PC-3 (cell line): ENCODE measurements around the gene DNAJC6. TPM values are rescaled to one million over a fixed set of nuclear protein-coding genes. Genes with fewer than 3 reads are reported as not detected.

Experiments
- ATAC-seq: fragments of 200-7000 bp; cut with Tn5 transposase; 2 replicates; pipeline ENCODE4 v1.9.1; 2020; ENCODE audit warnings: mild to moderate bottlenecking, moderate library complexity
- BruUV-seq: library from RNA; stranded (reverse); fragments of 400-500 nt; replicated peaks from 2 replicates; lab custom pipeline; 2021; lab: Mats Ljungman, UMichigan
- CTCF ChIA-PET: fragments of 300-600 bp; sonication (Branson Sonifier 250); formaldehyde crosslinking; loops from one replicate; lab custom pipeline; 2022; ENCODE audit warnings: antibody characterized with exemption; lab: Charles Lee
- POLR2A ChIA-PET: fragments of 300-600 bp; sonication (Branson Sonifier 250); formaldehyde crosslinking; loops from one replicate; lab custom pipeline; 2022; ENCODE audit warnings: antibody characterized with exemption; ENCODE audit not compliant: unreplicated experiment; lab: Charles Lee
- DNase-seq: peaks from one replicate; pipeline ENCODE4 v3.0.0-alpha.2; 2015
- H2AFZ ChIP-seq: fragments of 300-600 bp; sonication (generic); 2 replicates; pipeline ENCODE4 v1.6.0; 2016; ENCODE audit warnings: antibody characterized with exemption, low read length
- H3F3A ChIP-seq: fragments of 300-600 bp; sonication (generic); one replicate; pipeline ENCODE4 v1.6.0; 2017; ENCODE audit warnings: antibody characterized with exemption, low read length, control low read depth, mild to moderate bottlenecking; ENCODE audit not compliant: unreplicated experiment
- H3K27ac ChIP-seq: fragments of 300-600 bp; sonication (generic); 2 replicates; pipeline ENCODE4 v1.5.1; 2016; ENCODE audit warnings: mild to moderate bottlenecking, low read length
- H3K27me3 ChIP-seq: fragments of 300-600 bp; sonication (generic); 2 replicates; pipeline ENCODE4 v1.6.1; 2016; ENCODE audit warnings: low read length, mixed read lengths
- H3K36me3 ChIP-seq: fragments of 300-600 bp; sonication (generic); 2 replicates; pipeline ENCODE4 v1.6.1; 2016; ENCODE audit warnings: low read depth, mixed run types, low read length, mixed read lengths
- H3K4me1 ChIP-seq: fragments of 300-600 bp; sonication (generic); 2 replicates; pipeline ENCODE4 v1.5.1; 2016; ENCODE audit warnings: low read length; ENCODE audit not compliant: insufficient read depth
- H3K4me2 ChIP-seq: fragments of 300-600 bp; sonication (generic); 2 replicates; pipeline ENCODE4 v1.6.0; 2016; ENCODE audit warnings: low read length
- H3K4me3 ChIP-seq: fragments of 300-600 bp; sonication (generic); 2 replicates; pipeline ENCODE4 v1.5.1; 2016; ENCODE audit warnings: mild to moderate bottlenecking, low read length, mixed read lengths
- H3K79me2 ChIP-seq: fragments of 300-600 bp; sonication (generic); 2 replicates; pipeline ENCODE4 v1.6.1; 2017; ENCODE audit warnings: low read length, mixed read lengths
- H3K9ac ChIP-seq: fragments of 300-600 bp; sonication (generic); 2 replicates; pipeline ENCODE4 v1.6.0; 2016; ENCODE audit warnings: mild to moderate bottlenecking, low read length
- H3K9me2 ChIP-seq: fragments of 300-600 bp; sonication (generic); replicated peaks from 2 replicates; pipeline ENCODE4 v1.6.1; 2016; ENCODE audit warnings: mixed run types, low read length, mixed read lengths
- H3K9me3 ChIP-seq: fragments of 300-600 bp; sonication (generic); 2 replicates; pipeline ENCODE4 v1.6.1; 2016; ENCODE audit warnings: low read length, mixed read lengths
- H4K20me1 ChIP-seq: fragments of 300-600 bp; sonication (generic); 2 replicates; pipeline ENCODE4 v1.6.1; 2016; ENCODE audit warnings: low read length, mixed read lengths
- EZH2 ChIP-seq: fragments of 300-600 bp; sonication (generic); IDR thresholded peaks from one replicate; pipeline ENCODE4 v1.6.1; 2017; ENCODE audit warnings: antibody characterized with exemption, mild to moderate bottlenecking, low read length; ENCODE audit not compliant: unreplicated experiment
- EZH2phosphoT487 ChIP-seq: fragments of 300-600 bp; sonication (generic); IDR thresholded peaks from 2 replicates; pipeline ENCODE4 v1.6.1; 2018; ENCODE audit warnings: mild to moderate bottlenecking, antibody characterized with exemption, low read length, borderline replicate concordance
- intact Hi-C: fragments of 100-400 bp; cut with micrococcal nuclease; formaldehyde crosslinking; loops from 2 replicates; pipeline ENCODE4 v1.9.0; 2023
- total RNA-seq: library from RNA; depleted of rRNA; stranded (reverse); fragments of >200 nt; gene quantifications from 2 replicates; pipeline ENCODE4 v1.2.3, GENCODE V29; 2014
- TF ChIP-seq, protein P1 (sequence below): fragments of 300-600 bp; sonication (generic); conservative IDR thresholded peaks from 2 replicates; pipeline ENCODE4 v1.5.1; 2017; ENCODE audit warnings: antibody characterized with exemption, low read depth, mild to moderate bottlenecking, low read length

DNAJC6 gene
- total RNA-seq, 1 experiment from 2014 or later: 3.0 TPM

DNA sequence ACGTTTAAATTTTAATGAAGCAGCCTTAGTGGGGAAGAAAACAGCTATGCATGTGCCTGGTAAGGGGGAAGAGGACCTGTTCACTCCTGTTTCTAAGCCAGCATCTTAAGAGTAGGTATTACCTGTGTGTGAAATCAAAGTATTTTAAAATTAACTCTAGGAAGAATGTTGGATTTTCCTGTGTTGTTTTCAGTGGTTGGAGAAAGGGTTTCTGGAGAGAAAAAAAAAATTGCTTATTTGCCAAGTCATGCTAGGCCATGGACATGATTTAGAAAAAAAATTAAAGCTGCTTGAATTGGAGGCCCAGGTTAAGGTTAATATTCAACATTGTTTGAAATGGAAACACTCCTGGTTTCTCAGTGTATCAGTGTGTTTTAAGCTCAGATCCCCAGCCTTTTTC lies 42.9 kb upstream of the DNAJC6 start:
- no peaks in the 10 kb centered on the region for H3K9me2 ChIP-seq
- H3K9me3 ChIP-seq: no peaks in the 10 kb centered on the region
- H3K27ac ChIP-seq: no peak overlapping the region
- H3K27me3 ChIP-seq: no peaks in the 10 kb centered on the region
- no peaks in the 10 kb centered on the region; the same call in 1 of the 2 replicates for H4K20me1 ChIP-seq
- H3K4me2 ChIP-seq: no peak overlapping the region
- no peaks in the 10 kb centered on the region for H3K36me3 ChIP-seq
- H3K79me2 ChIP-seq: no peaks in the 10 kb centered on the region
- no peaks in the 10 kb centered on the region for H3K4me1 ChIP-seq
- no peak overlapping the region for H2AFZ ChIP-seq
- DNase-seq: no peak
- no peak overlapping the region for H3K4me3 ChIP-seq
- intact Hi-C loops: no loop called here
- no peaks in the 10 kb centered on the region for H3F3A ChIP-seq
- no TSS peak for BruUV-seq
- POLR2A ChIA-PET: no interaction called here
- ATAC-seq: no peak
- CTCF ChIA-PET: interaction anchor here (0.6 kb wide), 1 partner anchor 57 kb away, joined by 6 read pairs; no protein-coding TSS in a partner anchor
- H3K9ac ChIP-seq: no peak overlapping the region
- no peak for TF ChIP-seq EZH2phosphoT487
- TF ChIP-seq, protein P1, sequence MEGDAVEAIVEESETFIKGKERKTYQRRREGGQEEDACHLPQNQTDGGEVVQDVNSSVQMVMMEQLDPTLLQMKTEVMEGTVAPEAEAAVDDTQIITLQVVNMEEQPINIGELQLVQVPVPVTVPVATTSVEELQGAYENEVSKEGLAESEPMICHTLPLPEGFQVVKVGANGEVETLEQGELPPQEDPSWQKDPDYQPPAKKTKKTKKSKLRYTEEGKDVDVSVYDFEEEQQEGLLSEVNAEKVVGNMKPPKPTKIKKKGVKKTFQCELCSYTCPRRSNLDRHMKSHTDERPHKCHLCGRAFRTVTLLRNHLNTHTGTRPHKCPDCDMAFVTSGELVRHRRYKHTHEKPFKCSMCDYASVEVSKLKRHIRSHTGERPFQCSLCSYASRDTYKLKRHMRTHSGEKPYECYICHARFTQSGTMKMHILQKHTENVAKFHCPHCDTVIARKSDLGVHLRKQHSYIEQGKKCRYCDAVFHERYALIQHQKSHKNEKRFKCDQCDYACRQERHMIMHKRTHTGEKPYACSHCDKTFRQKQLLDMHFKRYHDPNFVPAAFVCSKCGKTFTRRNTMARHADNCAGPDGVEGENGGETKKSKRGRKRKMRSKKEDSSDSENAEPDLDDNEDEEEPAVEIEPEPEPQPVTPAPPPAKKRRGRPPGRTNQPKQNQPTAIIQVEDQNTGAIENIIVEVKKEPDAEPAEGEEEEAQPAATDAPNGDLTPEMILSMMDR: no peak
- no peak for TF ChIP-seq EZH2

DNA sequence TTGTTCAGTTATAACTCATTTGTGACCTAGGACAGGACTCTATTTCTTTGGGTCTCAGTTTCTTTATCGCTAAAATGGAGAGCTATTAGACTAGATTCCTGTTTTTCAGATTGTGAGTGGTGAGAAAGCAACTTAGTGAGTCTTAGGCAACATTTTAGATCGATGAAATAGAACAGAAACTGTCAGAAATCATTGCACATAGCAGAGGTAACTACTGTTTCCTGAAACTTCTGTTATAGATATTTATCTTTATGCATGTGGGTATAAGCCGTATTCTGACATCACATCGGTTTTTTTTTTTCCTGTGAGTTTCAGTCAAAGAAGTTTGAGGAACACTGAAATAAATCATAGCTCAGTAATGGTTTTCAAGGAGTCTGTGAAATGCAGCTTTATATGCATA lies 42.1 kb upstream of the DNAJC6 start:
- TF ChIP-seq, protein P1: no peak
- TF ChIP-seq EZH2phosphoT487 (no peak), EZH2 (no peak)
- Histone ChIP-seq H3K9ac (no peak overlapping the region), H3K27ac (no peak overlapping the region), H3K4me2 (no peak overlapping the region), H3K9me3 (no peaks in the 10 kb centered on the region), H3K79me2 (no peaks in the 10 kb centered on the region), H3K4me1 (no peaks in the 10 kb centered on the region), H3K4me3 (no peak overlapping the region), H4K20me1 (no peaks in the 10 kb centered on the region; the same call in 1 of the 2 replicates), H3K27me3 (no peaks in the 10 kb centered on the region), H2AFZ (no peak overlapping the region), H3K9me2 (no peaks in the 10 kb centered on the region), H3K36me3 (no peaks in the 10 kb centered on the region), H3F3A (no peaks in the 10 kb centered on the region)
- intact Hi-C loops: no loop called here
- ChIA-PET POLR2A (no interaction called here), CTCF (no interaction called here)
- DNase-seq (no peak), ATAC-seq (no peak)
- BruUV-seq: no TSS peak

DNA sequence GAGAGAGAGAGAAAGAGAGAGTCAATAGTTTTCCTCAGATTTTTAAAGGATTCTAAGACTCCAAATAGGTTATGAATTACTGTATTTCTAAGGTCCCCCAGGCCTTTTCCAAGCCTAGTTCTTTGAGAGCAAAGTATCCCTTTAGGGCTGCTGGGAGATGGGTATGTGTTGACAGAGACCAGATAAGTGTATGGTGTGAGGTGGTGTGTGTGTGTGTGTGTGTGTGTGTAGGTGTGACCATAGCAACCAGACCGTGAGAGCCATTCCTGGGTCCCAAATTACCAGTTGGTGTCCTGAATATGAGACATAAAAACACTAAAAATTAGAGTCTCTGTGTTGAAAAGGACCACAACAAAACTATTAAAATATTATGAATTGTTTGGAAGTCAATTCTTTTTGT lies 41.7 kb upstream of the DNAJC6 start:
- no peaks in the 10 kb centered on the region for H3F3A ChIP-seq
- BruUV-seq: no TSS peak
- no peak overlapping the region for H3K4me2 ChIP-seq
- H3K9me3 ChIP-seq: no peaks in the 10 kb centered on the region
- H3K27me3 ChIP-seq: no peaks in the 10 kb centered on the region
- ATAC-seq (no peak), DNase-seq (no peak)
- no peaks in the 10 kb centered on the region for H3K4me1 ChIP-seq
- no peak overlapping the region for H2AFZ ChIP-seq
- no peak overlapping the region for H3K4me3 ChIP-seq
- no peaks in the 10 kb centered on the region for H3K79me2 ChIP-seq
- intact Hi-C loops: no loop called here
- H4K20me1 ChIP-seq: no peaks in the 10 kb centered on the region; the same call in 1 of the 2 replicates
- no peaks in the 10 kb centered on the region for H3K9me2 ChIP-seq
- CTCF ChIA-PET: no interaction called here
- H3K27ac ChIP-seq: no peak overlapping the region
- no peak overlapping the region for H3K9ac ChIP-seq
- POLR2A ChIA-PET: no interaction called here
- TF ChIP-seq, protein P1: no peak
- TF ChIP-seq EZH2phosphoT487 (no peak), EZH2 (no peak)
- H3K36me3 ChIP-seq: no peaks in the 10 kb centered on the region
